Superior temporal gyrus (tissue), 1 donor: Measurements from ENCODE around the gene GLIPR1L2.

Experiments
- DNase-seq: peaks from one replicate; pipeline ENCODE4 v3.0.0-alpha.2; 2016; ENCODE audit errors: extremely low spot score

GLIPR1L2 gene

GRCh38 chr12:75476071-75476470 lies 85.2 kb downstream of the GLIPR1L2 start:
- no peak for DNase-seq

- no peak for DNase-seq
These were observed 86.2 kb downstream of the GLIPR1L2 start for GRCh38 chr12:75477137-75477536.

GRCh38 chr12:75478116-75478794 lies 87.4 kb downstream of the GLIPR1L2 start:
- no peak for DNase-seq

GRCh38 chr12:75479963-75480461 lies 89.1 kb downstream of the GLIPR1L2 start:
- DNase-seq, result no peak

- peak; percentile 82 for DNase-seq
These were observed 89.6 kb downstream of the GLIPR1L2 start, which contains the start of gene GLIPR1 for GRCh38 chr12:75480469-75480949. GLIPR1 (plus strand) TSS chr12:75480755; CDS start chr12:75480881, 126 bp downstream.

- no peak for DNase-seq
These were observed 90.3 kb downstream of the GLIPR1L2 start for GRCh38 chr12:75481013-75481705.

GRCh38 chr12:75481774-75482173 lies 90.9 kb downstream of the GLIPR1L2 start:
- DNase-seq, result no peak
